Heart left ventricle (tissue), 13 donors: Measurements from ENCODE around the gene SNX24.

Source experiments
- CTCF ChIP-seq, 12 donors: fragments of 200-600 bp; sonication (generic) in 4 of 12; IDR thresholded peaks; one replicate each; pipeline versions ENCODE4 v1.5.0 to v1.8.0; 2018 to 2022; ENCODE audit warnings: antibody characterized with exemption in 12 of 12, mild to moderate bottlenecking in 5 of 12
- POLR2A ChIP-seq, 2 donors: fragments of 450-650 bp; IDR thresholded peaks; one replicate each; pipeline ENCODE4 v1.6.1; 2017; ENCODE audit warnings: antibody characterized with exemption in 2 of 2, mild to moderate bottlenecking in 2 of 2, moderate library complexity in 2 of 2
- donor health status: ischemic (EF 13 %, LVEDD 7.1; RV severe dilation, severe dysfunction).
- donor health status: DM: no; HTN: yes; CAD: no.
- donor health status: DM: no; HTN: no; CAD: no.
- donor health status: ischemic (EF 25% LVEDD 6.9; RV normal size, moderate dysfunction).
- donor health status: ischemic (EF 25% LVEDD 5.7; RV mildly dilated, moderate dysfunction).
- donor health status: ischemic (EF 35%, LVEDD 5.7; RV mildly dilated, moderate dysfunction).
- donor health status: nonischemic (EF 11% LVEDD 7.7; RV severe dilation, severe dysfunction).
- donor health status: DM: yes; HTN: yes; CAD: no.
- donor health status: PGD.
- donor health status: ischemic (EF 29% LVEDD 5.4; RV normal size, mild dysfunction).
- donor health status: nonischemic (EF 23%, LVEDD 6.1; RV moderate dilation, normal function).

DNA sequence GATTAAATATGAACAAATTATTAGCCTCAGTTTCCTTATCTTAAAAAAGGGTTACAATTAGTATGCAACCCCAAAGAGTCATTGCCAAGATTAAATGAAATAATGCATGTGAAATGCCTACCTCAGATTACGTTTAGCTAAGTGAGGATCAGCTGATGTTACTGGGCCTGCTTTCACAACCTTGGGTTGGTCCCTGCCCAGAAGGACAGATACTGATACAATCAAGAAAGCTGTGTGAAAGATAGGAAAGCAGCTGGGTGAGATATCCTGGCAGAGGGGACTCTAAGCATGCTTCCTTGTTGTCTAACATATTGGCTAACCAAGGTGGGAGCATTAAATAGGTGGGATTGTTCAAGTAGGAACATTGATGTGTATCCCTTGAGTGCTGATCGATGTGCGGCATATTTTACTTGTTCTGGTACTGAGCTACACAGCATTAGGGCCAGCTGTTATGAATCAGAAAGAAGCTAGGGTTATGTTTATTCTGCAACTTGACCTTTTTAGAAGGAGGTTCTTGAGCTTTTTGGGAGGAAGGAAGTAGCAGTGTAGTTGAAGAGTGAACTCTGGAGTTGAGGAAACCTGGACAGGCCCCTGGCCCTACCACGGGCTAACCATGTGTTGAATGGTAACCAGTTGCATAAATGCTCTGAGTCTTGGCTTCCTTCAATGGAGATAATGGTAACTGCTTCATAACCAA, 28.9 kb downstream of the SNX24 start:
- TF ChIP-seq POLR2A (IDR thresholded peaks at IDR 0.05), result no peak
- no peak for TF ChIP-seq CTCF (IDR thresholded peaks at IDR 0.05)
